Astrocyte (in vitro differentiated cells and primary cell): ENCODE measurements around the gene CERS5.

ENCODE experiments used
- EZH2 ChIP-seq: IDR thresholded peaks from 2 replicates; pipeline ENCODE4 v1.6.1; 2012; ENCODE audit warnings: mild to moderate bottlenecking, low read length, inconsistent platforms; ENCODE audit not compliant: insufficient read depth
- TF ChIP-seq, protein P1 (sequence below): IDR thresholded peaks from 2 replicates; pipeline ENCODE4 v1.5.1; 2011; ENCODE audit warnings: low read depth, mild to moderate bottlenecking, inconsistent platforms, low read length, moderate library complexity; ENCODE audit not compliant: insufficient read depth

DNA sequence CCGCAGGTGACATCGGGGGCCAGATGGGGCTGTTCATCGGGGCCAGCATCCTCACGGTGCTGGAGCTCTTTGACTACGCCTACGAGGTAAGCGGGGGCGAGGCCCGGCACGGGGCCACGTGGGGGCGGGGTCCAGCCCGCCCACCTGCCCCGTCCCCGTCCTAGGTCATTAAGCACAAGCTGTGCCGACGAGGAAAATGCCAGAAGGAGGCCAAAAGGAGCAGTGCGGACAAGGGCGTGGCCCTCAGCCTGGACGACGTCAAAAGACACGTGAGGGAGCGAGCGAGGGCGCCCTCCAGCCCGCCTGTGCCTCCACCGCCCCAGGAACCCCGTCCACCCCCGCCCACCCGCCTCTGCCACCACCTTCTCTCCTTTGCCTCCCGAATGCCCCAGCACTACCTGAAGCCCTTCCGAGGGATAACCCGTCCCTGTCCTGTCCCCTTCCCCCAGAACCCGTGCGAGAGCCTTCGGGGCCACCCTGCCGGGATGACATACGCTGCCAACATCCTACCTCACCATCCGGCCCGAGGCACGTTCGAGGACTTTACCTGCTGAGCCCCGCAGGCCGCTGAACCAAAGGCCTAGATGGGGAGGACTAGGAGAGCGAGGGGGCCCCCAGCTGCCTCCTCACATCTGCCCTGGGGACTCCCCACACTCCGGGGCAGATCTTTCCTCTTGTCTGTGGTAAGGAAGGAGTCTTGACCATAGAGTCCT, 85.9 kb downstream of the CERS5 start:
- TF ChIP-seq, protein P1, sequence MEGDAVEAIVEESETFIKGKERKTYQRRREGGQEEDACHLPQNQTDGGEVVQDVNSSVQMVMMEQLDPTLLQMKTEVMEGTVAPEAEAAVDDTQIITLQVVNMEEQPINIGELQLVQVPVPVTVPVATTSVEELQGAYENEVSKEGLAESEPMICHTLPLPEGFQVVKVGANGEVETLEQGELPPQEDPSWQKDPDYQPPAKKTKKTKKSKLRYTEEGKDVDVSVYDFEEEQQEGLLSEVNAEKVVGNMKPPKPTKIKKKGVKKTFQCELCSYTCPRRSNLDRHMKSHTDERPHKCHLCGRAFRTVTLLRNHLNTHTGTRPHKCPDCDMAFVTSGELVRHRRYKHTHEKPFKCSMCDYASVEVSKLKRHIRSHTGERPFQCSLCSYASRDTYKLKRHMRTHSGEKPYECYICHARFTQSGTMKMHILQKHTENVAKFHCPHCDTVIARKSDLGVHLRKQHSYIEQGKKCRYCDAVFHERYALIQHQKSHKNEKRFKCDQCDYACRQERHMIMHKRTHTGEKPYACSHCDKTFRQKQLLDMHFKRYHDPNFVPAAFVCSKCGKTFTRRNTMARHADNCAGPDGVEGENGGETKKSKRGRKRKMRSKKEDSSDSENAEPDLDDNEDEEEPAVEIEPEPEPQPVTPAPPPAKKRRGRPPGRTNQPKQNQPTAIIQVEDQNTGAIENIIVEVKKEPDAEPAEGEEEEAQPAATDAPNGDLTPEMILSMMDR: no peak
- TF ChIP-seq EZH2: no peak
